Measurements from ENCODE around the gene DMD.
"Not testable (repeated sequence)": the region's sequence is repeated elsewhere in the genome, so short reads cannot be mapped to it uniquely, and the experiment has no call there.

DMD gene

DNA sequence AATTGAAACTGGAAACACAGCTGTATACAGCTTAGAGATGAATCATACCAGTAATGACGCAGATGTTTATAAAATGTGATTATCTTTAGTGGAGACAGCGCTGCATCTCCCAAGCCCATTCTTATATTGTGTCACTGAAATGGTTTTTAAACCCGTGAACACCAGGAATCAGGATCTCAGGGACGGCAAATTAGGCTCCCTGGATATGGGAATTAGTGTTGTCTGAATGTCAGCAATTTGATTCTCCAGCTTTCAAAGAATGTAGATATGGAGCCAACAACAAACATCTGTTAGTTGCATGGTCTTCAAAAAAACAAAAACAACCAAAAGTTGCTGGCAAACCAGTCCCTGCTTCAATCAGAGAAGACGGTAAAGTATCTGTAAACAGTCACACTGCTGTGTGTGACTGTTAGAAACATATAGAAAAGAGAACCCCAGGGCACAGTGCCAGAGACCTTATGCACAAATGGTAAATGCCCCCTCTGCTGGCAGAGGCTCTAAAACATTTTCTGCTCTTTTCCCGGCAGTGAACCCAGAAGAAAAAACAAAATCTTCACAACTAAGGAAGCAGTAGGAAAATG, 1787.7 kb downstream of the DMD start:
- DNase-seq (ENCODE audit: low spot score) = no peak

DNA sequence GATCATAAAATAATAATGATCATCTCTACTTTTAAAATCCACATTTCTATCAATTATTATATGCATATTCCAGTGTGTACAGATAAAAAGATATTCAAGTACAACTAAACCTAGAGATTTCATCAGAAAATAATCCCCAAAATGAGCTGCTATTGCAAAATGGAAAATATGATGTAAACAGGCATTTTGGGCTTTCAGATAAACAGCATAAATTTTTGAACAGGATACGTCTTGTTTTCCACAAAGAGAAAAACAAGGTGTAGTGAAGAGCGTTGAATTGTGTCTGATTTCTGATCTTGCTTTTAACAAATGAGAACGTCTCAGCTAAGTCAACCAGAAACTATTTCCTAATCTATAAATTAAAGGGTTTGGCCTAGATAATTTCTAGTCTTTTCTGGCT, 1789.9 kb downstream of the DMD start:
- DNase-seq (ENCODE audit: low spot score) = no peak

DNA sequence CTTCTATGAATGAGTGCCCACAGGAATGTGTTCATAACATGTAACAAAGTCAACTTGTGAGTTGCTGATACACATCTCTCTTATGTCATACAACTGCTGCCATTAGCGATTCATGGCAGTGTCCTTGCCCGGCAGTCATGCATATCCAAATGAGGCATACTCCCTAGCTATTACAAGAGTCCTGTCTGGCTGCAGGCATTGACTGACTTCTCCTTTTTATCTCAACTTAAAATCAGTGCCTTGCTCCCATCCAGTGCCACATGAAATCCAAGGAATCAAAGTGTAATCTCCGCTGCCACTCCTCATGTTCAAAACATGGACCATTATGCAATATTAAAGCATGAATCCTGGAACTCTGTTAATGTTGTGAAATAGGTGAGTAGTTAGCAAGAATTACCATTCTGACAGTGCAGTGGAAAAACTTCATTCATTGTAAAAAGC, 1790.6 kb downstream of the DMD start:
- no peak for DNase-seq (ENCODE audit: low spot score)

DNA sequence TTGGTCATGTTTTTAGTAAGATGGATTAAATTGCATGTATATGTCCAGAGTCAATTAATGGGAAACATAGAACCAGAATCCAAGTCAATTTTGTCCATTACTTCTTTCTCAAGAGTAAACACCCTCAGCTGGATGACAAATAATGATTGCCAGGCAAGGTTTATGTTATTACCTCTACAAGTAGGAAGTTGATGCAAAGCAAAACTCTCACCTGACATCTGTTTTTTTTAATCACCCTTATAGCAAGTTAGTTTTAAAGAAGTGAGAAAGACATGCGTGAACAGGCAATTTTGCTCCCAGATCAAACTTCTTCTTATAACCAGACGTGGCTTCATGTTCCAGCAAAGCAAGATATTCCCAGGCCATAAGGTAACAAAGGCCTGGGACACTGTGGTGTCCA, 1791.0 kb downstream of the DMD start:
- DNase-seq (ENCODE audit: low spot score) = no peak

DNA sequence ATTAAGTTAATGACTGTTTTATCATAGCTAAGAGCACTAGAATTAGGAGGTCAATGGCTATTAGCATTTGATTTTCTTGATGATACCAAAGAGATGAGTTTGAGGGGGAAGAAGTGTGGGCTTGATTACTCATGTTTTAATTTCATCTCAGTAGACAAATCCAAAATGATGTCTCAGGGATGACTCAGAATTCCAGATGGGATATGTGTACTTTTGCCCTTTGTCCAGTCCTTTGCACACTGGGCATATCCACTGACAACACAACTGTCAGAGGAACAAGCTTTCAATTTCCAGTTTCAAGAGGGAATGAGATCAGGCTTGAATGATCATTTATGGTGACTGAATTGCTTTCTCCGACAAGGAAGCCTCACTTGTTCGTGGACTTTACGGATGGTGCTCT, 1814.2 kb downstream of the DMD start:
- DNase-seq (ENCODE audit: low spot score) = no peak

DNA sequence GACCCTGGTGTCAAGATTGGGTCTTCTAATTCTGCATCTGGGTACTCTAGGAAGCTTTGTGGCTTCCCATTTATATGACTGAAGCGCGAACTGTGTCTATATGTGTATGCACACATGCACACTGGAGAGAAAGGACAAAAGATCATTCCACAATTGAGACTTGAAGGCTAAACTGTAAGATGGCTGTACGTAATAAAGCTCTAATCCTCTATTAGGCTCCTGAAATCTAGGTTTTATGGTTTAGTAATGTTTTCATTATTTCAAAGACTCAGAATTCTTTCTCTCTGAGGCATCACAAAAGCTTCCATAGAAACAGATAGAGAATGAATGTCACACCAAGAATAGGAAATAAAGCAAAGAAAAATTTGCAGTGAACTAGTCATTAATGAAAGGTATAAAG, 1818.8 kb downstream of the DMD start:
- no peak for DNase-seq (ENCODE audit: low spot score)

DNA sequence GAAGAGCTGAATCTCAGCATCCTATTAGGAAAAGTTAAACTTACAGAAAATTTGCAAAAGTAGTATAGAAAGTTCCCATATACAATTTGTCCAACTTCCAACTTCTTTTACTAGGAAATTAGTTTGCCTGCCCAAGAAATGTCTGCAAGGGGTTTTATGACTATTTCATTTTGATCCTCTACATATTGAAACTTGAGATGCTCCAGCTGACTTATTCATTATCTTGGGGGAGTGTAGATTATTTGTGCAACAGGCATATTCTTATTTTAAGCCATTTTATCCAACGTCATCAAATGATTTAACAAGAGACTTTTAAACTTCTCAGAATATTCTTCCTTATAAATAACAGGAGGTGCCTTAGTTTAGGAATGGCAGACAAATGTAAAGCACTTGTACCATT, 1822.4 kb downstream of the DMD start:
- no peak for DNase-seq (ENCODE audit: low spot score)

DNA sequence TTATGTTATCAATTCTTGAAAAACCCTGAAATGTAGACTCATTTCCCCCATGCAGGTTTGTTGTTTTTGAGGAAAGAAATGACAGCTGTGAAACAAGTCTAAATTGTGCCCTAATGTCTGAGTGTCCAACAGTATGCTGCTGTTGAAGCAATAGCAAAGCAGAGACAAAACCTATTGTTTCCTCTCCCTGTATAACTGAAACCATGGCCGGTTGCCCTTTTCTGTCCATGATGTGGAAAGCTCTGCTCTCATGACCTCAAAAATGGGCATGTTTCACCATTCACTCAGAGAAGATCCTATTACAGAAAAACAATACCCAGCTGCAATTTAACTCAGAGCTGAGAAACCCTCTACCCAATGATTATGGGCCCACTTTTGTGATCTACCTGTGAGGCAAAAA, 1826.9 kb downstream of the DMD start:
- DNase-seq (ENCODE audit: low spot score) = no peak

DNA sequence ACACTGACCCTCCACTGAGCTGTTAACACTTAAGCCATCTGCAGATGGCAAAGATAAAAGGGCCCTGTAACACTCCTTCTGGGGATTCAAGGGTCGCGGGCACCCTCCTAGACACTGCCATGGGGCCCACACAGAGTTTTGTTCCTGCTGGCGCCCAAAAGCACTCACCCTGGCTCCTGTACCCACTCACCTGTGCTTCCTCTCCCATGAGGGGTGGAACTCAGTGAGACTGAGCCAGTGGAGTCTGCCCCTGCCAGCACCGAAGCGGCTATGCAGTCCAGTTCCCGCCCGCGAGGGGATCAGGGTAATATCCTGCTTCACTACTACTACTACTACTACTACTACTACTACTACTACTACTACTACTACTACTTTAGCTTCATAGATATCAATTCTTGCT, 1827.4 kb downstream of the DMD start:
- no peak for DNase-seq (ENCODE audit: low spot score)

DNA sequence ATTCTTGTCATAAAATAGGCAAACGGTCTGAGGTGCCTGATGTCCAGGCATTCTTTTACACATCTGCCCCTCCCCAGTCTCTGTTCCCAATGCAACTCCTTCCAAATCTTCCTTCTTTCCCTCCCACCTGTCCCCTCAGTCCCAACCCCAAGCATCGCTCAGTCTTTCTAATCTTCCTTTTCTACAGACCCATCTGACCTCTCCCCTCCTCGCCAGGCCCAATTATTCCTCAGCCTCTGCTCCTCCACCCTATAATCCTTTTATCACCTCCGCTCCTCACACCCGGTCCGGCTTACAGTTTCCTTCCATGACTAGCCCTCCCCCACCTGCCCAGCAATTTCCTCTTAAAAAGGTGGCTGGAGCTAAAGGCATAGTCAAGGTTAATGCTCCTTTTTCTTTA, 1832.4 kb downstream of the DMD start:
- not testable (repeated sequence) for DNase-seq (ENCODE audit: low spot score)

DNA sequence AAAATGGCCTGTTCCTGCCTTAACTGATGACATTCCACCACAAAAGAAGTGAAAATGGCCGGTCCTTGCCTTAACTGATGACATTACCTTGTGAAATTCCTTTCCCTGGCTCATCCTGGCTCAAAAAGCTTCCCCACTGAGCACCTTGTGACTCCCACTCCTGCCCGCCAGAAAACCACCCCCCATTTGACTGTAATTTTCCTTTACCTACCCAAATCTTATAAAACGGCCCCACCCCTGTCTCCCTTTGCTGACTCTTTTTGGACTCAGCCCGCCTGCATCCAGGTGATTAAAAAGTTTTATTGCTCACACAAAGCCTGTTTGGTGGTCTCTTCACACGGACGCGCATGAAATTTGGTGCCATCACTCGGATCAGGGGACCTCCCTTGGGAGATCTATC, 1833.5 kb downstream of the DMD start:
- DNase-seq (ENCODE audit: low spot score) = not testable (repeated sequence)

DNA sequence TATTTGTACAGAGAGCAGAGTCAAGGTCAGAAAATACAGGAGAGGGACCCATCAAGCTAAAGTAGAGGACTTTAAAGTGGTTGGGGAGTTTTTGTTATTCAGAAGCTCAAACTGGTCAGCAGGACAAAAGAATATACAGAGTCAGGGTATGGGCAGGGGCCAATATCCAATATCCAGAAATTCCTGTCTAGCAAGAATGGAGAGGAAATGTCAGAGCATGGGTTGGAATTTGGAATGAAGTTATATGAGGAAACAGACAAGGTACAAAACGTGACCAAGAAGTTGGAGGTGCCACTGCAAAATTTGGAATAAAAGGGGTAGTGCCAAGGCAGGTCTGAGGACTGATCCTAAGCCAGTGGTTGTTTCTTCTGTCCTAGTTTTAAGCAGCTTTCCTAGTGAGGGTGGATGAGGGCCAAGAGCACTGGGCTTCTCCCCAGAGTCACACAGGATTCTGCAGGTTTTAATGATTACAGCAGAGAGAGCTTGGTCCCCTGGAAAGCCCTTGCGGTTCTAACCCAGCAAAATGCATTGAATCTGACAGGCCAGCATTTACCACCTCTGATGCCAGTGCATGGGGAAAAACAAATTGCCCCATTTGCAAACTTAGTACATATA, 1834.8 kb downstream of the DMD start:
- DNase-seq (ENCODE audit: low spot score) = no peak

DNA sequence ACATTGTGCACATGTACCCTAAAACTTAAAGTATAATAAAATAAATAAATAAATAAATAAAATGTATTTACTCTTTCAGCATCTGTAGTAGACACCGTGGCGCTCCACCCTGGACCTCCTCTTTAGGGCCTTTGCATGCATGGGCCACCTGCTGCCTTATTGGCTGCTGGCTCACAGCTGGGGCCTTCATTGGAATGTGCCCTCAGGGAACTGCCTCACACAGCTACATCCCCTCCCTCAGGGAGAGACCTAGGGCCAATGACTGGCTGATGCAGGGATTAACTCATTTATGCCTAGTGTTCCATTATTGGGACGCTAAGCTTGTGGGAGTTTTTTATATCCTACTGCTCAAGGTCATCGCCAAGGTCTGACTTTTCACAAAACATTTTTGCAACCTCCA, 1836.6 kb downstream of the DMD start:
- DNase-seq (ENCODE audit: low spot score) = no peak

DNA sequence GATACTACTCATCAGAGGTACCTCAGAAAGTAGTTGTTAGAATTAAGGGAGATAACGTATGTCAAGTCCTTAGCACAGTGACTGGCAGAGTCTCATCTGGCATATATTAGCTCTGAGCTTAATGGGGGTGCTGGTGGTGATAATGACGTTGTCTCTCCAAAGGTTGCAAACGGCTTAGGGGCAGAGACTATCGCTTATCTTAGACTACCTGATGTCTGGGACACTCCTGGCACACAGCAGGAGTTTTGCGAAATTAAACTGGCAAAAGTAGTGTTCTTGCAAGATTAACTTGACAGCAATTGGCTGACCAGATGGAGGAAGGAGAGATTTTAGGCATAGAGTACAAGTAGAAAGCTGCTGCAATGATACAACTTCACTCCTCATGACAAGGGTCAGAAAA, 1839.4 kb downstream of the DMD start:
- DNase-seq (ENCODE audit: low spot score) = no peak

DNA sequence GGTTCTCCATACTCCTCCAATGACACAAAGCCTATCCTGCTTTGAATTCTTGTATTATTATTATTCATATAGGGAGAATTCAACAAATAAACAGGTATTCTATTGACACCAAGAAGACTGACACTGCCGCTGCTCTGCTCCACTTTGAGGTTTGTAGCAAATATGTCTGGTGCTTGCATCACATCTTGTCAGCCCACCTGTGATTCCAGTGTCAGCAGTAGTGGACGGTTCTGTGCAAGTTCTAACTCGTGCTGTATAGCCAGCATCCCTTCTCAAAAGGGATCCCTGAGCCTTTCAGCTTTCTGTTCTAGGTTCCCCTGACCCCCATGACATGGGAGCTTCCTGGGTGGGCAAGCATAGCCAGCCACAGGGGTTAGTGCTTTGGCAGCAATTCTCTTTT, 1843.5 kb downstream of the DMD start:
- DNase-seq (ENCODE audit: low spot score) = no peak

DNA sequence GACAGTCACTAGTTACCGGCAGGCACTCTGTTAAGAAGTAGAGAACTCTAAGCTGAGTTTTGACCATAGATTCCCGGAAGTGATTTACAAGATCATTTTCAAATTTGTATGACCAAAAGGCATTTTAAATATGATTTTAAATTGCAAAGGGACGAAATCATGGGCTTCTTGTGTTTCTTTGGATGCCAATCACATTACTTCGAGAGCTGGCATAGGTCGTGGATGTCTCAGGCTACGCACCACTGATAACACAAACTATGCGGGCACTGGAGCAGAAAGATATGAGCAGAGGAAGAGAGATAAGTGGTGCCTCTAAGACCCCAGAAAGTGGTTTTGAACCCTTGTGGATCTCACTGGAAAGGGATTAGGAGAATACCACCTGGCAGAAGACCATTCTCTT, 1845.3 kb downstream of the DMD start:
- DNase-seq (ENCODE audit: low spot score) = no peak

DNA sequence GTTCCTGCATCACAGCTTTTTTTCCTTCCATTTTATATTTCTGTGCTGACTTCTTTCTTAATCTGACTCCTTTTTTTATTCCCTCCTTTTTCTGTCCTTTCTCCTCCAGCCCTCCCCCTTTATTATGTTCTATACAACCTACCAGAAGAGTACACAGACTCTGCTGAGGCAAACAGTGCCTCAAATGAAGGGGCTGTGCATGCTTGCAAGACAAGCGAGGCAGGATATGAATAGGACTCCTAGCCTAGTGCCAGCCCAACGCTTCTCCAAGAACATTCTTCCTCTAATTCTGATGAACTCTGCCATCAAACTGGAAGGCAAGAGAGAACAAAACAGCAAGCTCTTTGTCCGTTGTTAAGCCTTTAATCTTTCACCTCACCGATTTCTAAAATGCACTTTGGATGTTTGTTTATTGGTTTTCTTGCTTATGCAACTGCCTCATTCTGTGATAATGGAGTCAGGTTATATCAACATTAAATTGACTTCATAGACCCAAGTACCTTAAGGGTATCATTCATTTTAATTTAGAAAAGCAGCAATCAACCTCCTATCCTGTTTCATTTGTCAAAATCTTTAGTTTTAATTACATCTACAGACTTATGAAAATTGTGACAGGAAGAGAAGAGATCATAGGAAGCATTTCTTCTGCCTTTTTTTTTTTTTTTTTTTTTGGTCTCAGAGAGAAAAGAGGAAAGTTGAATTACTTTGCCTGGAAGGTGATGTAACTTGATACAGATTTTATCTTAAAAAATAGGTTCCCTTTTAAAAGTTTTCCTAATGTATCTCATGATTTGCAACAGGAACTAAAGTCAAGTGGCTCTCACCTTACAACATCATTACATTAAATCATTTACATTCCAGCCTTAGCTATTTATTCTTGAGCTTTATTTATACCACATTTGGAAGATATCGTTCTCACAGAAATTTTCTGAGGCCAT, 1854.8 kb downstream of the DMD start:
- no peak for DNase-seq (ENCODE audit: low spot score)

DNA sequence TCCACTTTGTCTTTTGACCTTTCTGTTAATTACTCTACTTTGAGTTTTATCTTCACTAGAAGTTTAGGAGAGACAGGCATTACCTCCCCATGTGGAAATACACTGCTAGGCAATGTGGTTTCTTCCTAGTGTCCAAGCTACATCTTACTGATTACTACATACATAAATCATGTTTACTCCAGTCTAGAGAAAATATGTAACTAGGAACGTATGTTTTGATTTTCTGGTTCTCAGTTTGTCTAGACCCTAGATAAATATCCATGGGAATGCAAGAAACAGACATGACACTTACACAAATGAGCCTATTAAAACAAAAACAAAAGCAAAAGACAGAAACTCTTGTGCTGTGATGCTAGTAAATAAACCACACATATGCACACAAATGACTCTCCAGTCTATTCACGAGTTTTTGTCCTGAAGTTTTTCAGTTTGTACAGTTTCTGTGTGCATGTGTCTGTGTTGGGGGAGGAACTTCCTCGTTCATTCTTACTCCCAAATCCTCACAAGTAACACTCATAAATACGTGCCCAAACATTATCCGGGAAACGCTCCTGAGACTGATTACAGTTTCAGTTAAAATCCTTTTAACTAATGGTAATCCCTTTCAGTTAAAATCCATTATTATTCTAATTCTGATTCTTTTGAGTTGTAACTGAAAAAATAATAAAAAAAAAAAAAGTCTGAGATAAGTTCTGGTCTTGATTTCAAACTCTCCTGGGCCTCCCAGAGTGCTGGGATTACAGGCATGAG, 1856.0 kb downstream of the DMD start:
- no peak for DNase-seq (ENCODE audit: low spot score)

DNA sequence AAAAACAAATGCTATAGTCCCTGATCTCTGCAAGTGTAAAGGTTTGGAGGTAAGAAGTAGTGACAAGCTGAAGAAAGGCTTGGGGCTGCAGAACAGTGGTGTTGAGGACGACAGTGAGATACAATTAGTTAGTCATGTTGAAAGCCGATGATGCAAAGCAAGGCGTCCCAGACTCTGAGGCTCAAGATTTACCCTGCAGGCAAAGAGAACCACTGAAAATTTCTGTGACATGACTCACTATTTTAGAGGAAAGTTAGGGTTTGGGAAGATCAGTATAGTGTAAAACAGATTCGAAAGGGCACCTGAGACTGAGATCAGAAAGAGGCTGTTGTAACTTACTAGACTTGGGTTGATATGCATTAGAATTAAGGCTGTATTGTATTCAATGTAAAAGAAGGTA, 1858.3 kb downstream of the DMD start:
- DNase-seq (ENCODE audit: low spot score) = no peak

DNA sequence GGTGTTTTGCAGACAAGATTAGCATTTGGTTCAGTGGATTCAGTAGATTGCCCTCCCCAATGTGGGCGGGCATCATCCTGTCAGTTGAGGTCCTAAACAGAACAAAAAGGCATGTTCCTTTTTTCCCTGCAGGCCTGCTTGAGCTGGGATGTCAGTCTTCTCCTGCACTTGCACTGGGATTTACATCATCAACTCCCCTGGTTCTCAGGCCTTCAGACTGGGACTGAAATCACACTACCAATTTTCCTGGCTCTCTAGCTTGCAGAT, 1860.6 kb downstream of the DMD start:
- no peak for DNase-seq (ENCODE audit: low spot score)

DNA sequence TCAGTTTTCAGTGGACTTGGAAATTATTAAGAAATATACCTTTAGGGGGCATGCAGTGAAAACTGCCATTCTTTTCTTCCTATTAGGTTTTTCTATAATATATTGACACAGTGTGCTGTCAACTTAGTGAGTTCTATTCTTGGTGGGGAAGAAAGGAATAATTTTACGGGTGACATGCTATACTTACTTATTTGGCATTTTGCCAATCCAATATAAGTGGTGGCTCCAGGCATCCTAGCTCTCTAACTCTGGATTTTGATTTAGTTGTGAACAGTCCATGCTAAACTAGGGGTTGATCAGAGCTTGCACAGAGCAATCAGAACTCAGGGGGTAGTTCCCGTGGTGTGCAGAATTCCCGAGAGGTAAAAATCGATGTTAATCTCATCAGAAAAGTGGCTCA, 1861.8 kb downstream of the DMD start:
- DNase-seq (ENCODE audit: low spot score) = no peak

DNA sequence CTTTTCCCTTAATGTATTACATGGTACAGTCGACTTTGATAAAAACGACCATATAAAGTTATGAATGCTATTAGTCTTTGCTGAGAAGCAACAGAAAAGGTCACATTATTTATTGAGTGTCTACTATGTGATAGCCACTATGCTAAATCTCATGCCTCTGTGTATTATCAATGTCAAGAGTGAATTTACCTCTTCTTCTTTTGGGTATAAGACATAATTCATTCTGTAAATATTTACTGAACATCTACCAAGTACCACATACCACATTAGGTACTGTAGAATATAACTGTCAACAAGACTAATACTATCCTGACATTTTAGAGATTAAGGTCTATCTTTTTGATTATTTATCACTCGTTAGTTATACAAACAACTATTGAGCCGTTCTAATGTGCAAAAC, 1870.8 kb downstream of the DMD start:
- DNase-seq (ENCODE audit: low spot score) = no peak

DNA sequence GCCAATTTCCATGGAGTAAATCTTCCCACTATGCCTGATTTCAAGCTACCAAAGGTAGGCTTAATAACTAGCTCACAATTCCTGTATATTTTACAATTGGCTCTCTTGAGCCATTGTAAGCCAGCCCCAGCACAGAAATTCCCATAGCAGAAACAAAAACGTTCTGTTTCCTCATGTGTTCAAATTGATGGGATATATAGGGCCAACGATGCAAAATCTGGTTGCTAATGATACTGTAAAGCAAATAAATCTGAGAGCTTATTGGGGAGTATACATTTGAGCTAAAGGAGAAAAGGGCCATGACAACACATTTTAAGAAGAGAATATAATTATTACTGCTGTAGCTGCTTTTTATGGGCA, 1872.4 kb downstream of the DMD start:
- DNase-seq (ENCODE audit: low spot score) = no peak

Measured in LoVo (cell line).